ENCODE data around the gene CPNE2.
"Not testable (repeated sequence)": the region's sequence is repeated elsewhere in the genome, so short reads cannot be mapped to it uniquely, and the experiment has no call there.

CPNE2 gene

DNA sequence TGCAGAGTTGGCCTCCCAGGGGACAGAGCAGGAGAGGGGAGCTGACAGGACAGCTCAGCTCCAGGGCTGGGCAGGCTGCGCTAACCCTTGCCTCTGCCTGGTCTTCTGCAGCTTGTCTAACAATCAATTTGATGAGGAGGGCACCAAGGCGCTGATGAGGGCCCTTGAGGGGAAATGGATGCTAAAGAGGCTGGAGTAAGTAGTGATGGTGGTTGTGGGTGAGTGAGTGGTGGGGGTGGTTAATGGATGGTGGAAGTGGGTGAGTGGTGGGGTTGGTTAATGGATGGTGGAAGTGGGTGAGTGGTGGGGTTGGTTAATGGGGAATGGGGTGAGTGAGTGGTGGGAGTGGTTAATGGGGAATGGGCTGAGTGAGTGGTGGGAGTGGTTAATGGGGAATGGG lies 22.0 kb upstream of the CPNE2 start:
- DNase-seq = no peak

DNA sequence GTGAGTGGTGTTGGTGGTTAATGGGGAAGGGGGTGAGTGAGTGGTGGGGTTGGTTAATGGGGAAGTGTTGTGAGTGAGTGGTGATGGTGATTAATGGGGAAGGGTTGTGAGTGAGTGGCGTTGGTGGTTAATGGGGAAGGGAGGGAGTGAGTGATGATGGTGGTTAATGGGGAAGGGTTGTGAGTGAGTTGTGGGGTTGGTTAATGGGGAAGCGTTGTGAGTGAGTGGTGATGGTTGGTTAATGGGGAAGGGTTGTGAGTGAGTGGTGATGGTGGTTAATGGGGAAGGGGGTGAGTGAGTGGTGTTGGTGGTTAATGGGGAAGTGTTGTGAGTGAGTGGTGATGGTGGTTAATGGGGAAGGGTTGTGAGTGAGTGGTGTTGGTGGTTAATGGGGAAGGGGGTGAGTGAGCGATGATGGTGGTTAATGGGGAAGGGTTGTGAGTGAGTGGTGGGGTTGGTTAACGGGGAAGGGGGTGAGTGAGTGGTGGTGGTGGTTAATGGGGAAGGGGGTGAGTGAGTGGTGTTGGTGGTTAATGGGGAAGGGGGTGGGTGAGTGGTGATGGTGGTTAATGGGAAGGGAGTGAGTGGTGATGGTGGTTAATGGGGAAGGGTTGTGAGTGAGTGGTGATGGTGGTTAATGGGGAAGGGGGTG lies 21.2 kb upstream of the CPNE2 start:
- DNase-seq = not testable (repeated sequence)

DNA sequence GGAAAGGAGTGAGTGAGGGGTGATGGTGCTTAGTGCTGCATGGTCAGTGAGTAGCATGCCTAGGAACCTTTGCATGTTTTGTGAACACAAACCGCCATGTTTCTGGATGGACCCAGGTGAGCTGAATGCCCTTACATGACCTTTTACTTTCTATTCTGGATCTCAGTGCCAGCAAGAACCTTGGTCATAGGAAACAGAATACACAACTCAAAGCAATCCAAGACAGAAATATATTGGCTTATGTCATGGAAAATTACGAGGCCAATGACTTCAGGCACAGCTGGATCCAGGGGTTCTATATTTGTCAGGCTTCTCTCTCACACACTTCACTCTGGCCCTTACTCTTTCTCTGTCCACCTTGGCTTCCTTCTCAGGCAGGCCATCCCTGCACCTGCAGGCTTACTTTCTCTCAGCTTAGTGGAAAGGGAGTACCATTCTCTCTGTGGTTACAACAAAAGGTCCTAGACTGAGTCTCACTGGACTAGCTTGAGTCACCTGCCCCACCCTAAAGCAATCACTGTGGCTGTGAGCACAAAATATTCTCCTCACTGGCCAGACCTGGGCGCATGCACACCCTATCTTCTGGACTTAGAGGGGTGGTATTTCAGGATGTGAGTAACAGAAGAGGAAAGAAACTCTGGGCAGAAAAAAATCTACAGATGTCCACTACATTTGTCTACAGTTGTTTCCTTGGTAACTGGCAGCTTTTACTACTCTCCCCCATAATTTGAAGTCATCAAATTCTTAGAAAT lies 20.4 kb upstream of the CPNE2 start:
- DNase-seq = no peak

DNA sequence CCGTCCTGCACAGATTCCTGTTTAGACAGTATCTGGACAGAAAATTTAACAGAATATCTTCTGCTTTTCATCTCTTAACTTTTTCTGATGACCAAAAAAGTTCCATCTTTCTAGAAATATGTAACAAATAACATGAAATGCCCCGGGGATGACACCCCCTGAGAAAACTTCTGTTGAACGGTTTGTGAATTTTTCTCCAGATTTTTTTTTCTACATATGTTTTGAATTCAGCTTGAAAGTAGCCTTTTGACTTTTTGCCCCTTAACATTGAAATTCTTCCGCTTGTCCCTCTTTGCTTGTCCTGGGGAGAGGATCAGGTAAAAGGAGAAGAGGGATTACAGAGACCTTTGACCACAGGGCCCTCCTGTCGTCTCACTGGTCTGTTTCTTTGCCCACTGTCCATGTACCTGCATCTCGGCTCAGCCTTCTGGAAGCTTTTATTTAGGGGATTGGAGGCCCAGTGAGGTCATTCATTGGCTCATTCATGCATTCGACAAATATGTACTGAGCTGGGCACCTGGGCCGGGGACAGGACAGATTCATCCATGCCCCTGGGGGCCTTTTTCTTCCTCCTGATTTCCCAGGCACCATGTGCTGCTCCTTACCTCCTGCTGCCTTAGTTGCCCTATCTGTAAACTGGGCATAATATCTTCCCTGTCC lies 19.6 kb upstream of the CPNE2 start:
- no peak for DNase-seq

DNA sequence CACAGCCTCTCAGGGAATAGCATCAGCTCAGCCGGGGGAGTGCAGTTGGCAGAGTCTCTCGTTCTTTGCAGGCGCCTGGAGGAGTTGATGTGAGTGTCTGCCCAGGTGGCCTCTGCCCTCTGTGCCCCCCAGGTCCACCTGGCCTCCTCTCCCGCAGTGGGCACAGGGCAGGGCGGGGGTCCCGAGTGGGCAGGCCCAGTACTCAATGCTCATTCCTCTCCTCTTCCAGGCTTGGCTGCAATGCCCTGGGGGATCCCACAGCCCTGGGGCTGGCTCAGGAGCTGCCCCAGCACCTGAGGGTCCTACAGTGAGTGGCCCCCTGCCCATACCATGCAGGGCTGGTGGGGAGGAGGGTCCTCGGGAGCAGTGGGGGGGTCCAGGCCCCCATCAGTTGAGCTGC lies 14.7 kb upstream of the CPNE2 start:
- no peak for DNase-seq

DNA sequence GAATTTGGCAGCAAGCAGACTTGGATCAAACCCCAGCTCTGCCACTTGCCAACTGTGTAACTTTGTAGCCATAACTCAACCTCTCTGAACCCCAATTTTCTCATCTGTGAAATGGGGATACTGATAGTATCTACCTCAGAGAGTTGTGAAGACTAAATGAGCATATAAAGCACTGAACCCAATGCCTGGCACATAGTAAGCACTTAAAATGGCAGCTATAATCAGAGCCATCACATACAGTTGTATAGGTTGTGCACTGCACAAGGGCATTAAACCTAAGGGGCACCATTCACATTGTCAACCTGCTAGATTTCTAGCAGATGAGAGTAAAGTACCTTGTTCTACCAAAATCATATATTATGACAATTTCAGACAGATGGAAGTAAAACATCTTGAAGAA lies 10.6 kb upstream of the CPNE2 start:
- DNase-seq = no peak

DNA sequence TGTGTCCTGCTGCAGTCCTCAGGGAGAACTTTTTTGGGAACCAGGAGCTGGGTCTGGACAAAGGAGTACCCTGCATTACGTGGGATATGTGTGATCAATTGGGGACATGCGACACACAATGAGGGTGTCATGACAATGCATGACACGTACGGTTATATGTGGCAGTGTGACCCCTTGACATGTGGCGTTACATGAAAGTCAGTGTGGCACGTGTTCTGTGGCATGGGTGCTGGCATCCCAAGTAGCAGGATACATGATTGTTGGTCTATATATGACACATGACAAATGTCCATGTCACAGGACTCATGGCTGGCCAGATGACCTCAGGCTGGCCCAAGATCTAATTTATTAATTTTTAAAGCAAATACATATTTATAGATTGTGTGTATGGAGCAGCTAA lies 9.7 kb upstream of the CPNE2 start:
- no peak for DNase-seq

DNA sequence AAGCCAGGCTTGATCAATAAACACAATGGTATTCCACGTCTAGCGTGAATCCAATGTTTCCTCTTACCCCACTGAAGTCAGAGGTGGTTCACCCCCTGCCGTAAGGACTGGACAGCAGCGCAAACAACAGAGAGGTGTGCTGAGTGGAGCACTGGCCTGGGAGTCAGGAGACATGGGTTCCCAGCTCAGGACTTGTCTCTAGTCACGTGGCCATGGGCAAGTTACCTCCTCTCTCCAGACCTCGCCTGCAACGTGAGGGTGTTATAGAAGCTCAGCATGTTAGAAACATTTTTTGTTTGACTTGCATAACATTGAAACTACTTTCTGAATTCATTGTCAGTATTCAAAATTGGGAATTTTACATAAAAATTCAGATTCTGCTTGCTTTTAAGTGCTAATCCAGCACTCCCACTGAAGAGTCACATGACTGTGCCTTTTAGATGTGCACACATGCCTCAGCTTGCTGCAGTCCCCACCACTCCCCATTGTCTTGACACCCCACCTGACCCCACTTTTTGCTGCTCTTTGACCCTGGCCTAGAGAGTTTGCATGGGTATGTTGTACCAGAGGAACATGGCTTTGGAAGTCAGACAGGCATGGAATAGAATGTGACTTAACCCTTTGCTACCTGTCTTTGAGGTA lies 8.8 kb upstream of the CPNE2 start:
- DNase-seq = no peak

DNA sequence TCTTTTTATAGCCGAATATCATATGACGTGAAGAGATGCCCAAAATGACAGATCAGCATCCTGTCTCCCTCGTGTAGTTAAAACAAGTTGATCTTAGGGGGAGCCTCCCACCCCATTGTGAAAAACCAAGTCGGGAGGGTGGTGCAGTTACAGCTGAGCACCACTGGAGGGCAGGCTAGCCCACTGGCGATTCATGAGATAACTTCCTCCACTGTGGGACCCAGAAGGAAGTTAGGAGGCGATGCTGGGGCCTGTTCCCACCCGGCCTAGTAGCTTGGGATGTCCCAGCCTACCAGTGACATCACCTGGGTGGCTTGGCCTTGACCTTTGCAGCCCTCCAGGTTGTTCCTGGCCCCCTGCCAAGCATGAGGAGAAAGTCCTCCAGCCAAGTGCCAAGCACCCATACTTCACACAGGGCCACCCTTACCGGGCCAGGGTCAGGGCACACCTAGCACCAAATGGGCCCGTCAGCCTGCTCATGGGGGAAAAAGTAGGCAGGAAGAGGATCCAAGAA lies 8.1 kb upstream of the CPNE2 start:
- DNase-seq = peak; percentile 90

DNA sequence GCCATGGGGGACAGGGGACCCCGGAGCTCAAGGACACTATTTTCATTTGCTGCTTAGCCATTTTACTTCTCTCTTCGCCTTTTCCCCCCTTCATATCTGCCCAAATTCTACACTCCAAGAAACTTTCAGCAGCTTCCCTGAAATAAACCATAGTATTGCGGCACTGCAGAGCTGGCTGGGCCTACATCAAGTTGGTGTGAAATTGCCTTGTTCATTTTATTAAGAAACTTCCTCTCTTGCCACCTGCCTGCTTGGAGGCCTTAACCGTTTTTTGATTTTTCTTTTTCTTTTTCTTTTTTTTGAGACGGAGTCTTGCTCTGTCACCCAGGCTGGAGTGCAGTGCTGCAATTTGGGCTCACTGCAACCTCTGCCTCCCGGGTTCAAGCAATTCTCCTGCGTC lies 7.4 kb upstream of the CPNE2 start:
- peak; percentile 62 for DNase-seq

DNA sequence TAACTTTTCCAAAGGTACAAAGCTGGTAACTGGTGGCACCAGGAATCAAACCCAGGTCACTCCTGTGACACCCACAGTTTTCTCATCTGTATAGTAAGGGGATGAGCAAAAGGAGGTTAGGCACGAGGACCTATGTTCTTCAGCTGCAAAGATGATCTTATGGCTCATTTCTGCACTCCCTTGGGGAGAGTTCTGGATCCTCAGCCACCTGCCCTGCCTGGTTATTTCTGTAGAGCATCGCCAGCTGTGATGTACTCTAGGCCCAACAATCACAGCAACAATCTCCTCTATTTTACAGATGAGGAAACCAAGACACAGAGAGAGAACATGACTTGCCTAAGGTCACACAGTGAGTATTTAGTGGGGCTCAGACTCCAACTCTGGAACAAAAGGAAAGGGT lies 5.4 kb upstream of the CPNE2 start:
- DNase-seq = no peak

DNA sequence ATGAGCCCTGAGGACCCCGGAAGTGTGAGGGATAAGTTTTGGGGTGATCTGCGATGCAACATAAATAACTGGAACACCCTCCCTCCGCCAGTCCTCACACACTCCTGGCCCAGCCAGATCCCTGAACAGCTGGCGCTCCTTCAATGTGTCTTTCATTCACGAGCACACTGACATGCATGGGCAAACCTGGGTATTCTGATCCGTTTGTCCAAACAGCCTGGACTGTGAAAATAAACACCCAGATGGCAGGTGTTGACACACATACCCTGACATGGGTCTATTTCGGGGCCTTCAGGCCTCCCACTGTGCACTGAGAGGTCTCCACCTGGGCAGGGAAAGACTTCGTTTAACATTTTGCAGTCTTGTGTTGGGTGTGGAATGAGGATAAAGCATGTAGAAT lies 3.0 kb upstream of the CPNE2 start:
- DNase-seq = no peak

DNA sequence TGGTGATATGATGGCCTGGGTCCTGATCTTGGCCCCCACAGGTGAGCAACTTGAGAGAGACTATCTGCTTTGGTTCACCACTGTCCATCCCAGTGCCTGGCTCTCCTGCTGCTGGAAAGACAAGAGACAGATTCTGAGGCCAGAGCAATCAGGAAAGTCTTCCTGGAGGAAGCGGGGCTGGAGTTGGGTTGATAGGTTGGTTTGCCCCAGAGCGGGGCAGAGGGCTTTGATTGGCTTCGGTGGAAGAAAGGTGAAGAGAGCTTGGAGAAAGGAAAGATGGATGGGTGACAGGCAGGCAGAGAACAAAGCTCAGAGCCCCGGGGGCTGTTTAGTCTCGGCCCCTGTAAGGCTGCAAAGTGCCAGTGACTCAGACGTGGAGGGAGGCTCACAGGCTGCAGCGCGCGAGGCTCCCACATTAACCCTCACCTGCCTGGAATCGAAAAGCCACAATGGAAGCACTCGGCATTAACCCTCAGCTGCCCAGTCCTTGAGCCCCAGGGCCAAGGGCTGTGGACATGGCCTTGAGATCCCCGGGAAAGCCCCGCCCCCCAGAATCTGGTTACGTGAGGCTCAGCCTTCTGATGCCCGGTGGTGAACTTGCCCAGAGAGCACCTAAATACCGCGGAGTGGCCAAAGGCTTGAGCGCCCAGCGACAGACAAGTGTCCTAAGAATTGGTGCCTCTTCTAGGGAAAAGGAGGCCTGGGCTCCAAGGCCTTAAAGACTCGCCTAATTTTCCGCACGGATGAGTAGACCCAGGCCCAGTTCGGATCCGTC lies 996 bp upstream of the CPNE2 start:
- no peak for DNase-seq

DNA sequence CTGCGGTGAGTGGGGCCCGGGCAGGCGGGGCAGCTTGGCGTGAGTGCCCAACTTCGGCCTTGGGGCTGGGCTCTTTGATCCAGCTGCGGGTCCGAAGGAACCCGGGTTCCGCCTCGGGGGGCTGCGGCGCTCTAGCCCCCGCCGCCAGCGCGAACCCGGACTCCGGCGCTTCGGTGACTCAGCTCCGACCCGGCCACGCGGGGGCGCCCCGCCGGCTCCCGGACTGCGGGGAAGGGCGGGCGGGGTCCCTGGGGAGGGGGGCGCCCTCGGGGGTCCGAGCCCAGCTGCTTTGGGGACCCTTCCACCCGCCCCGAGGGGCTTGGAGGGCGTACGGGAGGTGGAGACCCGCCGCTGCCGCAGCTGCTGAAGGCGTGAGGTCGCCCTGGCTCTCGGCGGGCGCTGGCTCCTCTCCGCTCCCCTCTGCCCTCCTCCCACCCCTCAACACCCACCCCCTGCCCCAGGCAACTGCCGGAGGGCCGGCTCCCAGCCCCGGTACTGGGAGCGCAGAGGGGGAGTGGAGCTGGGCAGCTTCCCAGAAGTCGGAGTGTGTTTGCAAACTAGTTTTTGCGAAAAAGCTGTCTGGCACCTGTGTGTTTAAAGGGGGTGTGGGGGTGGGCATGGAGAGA lies 516 bp downstream of the CPNE2 start:
- DNase-seq = peak; percentile 47

DNA sequence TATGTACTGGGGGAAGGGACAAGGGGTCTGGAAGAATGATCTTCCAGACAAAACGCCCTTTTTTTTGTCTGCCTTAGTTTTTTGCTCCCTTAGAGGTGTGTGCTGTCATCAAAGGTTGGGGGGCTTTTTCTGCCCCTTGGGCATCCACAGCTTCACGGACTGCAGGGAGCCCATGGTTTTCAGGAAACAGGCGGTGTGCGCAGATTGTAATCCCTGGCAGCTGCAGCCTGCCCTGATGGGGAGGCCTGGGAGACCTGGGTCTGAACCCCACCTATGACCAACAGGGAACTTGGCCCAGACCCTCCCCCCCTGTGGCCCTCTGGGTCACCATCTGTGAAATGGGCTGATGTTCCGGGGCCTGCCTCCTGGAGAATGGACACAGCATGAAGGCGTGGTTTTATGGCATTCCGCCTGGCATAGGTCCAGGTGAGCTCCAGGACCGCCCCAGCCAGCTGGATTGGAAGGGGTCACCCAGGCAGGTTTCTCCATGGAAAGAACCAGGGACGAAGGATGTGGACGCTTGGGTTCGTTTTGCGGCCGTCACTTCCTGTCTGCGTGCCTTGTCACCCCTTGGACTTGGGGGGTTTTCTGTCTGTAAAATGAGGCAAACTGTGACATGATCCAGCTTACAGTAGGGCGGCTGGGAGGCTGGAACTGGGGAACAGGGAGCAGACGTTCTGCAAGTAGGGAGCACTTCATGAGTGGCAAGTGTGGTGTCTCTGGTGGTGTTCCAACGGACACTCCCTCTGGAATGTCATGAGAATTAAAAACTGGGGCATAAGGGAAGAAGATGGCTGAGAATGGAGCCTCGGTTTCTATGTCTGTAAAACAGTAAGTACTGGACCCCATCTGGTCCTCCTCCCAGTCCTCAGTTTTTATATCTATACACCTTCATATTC lies 1.5 kb downstream of the CPNE2 start:
- DNase-seq = no peak

DNA sequence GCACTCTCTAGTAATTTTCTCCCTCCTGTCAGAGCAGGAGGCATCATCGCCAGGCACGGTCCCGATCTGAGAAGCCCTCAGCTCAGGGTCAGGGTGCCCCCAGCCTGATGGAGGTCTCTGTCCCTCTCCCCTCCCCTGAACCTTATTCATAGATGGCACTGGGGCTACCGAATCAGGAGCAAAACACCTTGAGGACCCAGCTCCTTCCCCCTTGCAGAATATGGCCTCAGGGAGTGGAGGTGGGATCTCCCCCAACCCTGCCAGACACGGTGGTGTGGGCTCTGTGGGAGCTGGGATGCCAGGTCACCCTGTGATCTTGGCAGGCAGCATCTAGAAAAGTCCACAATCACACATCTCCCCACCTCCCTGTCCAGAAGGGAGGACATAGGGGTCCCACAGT lies 2.5 kb downstream of the CPNE2 start:
- DNase-seq = no peak

DNA sequence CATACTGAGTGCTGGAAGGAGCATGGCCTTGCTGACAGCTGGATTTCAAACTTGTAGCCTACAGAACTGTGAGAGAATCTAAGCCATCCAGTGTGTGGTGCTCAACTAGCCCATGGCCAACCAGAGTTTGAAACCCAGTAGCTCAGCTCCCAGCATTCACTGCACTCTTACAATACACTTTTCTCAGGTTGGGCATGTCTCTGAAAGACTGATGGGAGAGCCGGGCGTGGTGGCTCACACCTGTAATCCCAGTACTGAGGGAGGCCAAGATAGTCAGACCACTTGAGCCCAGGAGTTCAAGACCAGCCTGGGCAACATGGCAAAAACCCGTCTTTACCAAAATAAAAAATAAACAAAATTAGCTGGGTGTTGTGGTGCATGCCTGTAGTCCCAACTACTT lies 3.8 kb downstream of the CPNE2 start:
- DNase-seq = no peak

DNA sequence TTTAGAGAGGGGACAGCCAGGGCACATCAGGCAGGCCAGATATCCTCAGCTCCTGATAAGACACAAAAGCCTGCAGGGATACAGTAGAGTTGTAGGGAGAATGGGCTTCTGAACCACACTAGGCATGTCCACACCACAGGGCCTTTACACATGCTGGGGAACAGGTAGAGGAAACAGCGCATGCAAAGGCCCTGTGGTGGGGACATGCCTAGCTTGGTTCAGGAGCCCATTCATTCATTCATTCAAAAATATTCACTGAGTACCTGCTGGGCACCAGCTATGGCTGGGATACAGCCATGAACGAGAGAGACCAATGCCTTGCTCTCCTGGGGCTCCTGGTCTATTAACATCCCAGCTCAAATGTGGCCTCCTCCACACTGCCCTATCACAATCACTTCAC lies 4.4 kb downstream of the CPNE2 start:
- no peak for DNase-seq

DNA sequence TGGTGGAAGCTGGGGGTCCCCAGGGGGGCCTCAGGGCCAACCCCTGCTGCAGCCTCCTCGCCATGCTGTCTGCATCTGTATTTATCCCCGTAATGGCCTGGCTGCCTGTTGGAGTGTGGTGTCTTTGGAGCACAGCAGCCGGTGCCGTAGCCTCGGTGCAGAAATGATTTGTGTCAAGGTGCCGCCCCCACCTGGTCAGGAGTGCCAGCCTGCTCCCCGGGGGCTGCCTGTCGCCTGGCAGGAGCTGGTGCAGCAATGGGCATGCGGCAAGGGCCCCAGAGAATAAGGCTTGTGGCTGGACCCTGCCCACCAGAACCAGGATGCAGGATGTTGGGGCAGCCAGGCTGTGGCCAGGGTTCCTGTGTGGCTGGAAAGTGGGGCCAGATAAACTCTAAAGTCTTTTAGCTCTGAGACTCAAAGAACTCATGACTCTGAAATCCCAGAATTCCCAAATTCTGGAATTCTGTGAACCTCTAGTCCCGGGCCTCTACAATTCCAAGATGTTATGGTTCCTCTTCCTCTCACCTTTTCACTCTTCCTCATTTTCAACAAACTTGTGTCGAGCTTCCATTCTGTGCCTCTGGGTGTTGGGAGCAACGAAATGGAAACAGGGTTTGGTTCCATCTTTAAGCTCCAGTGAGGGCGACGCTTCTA lies 5.9 kb downstream of the CPNE2 start:
- DNase-seq = no peak

DNA sequence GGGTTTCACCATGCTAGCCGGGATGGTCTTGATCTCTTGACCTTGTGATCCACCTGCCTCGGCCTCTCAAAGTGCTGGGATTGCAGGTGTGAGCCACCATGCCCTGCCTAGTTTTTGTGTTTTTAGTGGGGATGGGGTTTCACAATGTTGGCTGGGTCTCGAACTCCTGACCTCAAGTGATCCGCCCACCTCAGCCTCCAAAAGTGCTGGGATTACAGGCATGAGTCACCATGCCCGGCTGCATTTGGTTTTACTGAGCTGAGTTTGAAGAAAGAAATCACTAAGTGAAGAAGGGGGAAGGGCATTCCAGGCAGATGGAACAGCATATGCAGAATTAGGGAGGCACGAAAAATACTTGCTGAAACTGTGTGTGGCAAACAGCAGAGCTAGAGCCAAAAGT lies 7.6 kb downstream of the CPNE2 start:
- not testable (repeated sequence) for DNase-seq

DNA sequence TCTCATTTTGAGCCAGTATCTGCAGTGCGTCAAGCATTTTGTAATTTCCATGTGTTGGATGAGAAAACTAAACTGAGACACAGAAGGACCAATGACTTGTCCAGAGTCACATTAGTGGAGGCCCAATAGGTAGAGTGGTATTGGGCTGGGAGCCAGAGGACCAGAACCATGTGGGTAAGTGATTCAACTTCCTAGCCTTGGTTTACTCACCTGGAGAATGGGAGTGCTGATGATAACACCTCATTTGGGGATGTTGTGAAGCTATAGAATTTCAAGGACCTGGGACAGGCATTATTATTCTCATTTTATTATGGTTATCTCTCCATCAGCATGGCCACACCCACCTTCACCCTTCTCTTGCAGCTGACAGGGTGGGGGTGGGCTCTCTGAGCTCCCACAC lies 8.1 kb downstream of the CPNE2 start:
- DNase-seq = no peak
